Small intestine (tissue), 7 donors: ENCODE data around the gene HS3ST3B1. TPM values are rescaled to one million over a fixed set of nuclear protein-coding genes. Genes with fewer than 3 reads are reported as not detected.
A peak's percentile ranks its signal among the peaks of the same experiment; 100 is the strongest.

ENCODE experiments used
- DNase-seq, 2 donors: peaks; one replicate each; pipeline versions ENCODE4 v3.0.0 to v3.0.0-alpha.2; 2013
- FAIRE-seq: peaks from 2 replicates; lab custom pipeline; 2012; peaks lifted over from hg19 to GRCh38; lab: Jason Lieb, UNC
- H3K27ac ChIP-seq, 3 donors: one replicate each; pipeline ENCODE4 v1.5.1; 2013; ENCODE audit warnings: low read length in 2 of 3, mild to moderate bottlenecking in 2 of 3, control low read depth in 1 of 3, inconsistent platforms in 1 of 3, low read depth in 1 of 3, moderate library complexity in 1 of 3
- H3K27me3 ChIP-seq, 3 donors: one replicate each; pipeline ENCODE4 v1.6.1; 2013; ENCODE audit warnings: low read length in 3 of 3, inconsistent platforms in 1 of 3; ENCODE audit not compliant: control insufficient read depth in 3 of 3, insufficient read depth in 3 of 3
- H3K36me3 ChIP-seq, 3 donors: one replicate each; pipeline ENCODE4 v1.6.1; 2013; ENCODE audit warnings: low read length in 3 of 3, inconsistent platforms in 1 of 3, low read depth in 1 of 3, mild to moderate bottlenecking in 1 of 3, moderate library complexity in 1 of 3; ENCODE audit not compliant: control insufficient read depth in 3 of 3, insufficient read depth in 2 of 3
- H3K4me1 ChIP-seq, 3 donors: one replicate each; pipeline ENCODE4 v1.6.1; 2013; ENCODE audit warnings: low read length in 2 of 3, inconsistent platforms in 1 of 3, low read depth in 1 of 3, mild to moderate bottlenecking in 1 of 3, moderate library complexity in 1 of 3; ENCODE audit not compliant: control insufficient read depth in 3 of 3, insufficient read depth in 2 of 3
- H3K4me3 ChIP-seq, 3 donors: one replicate each; pipeline ENCODE4 v1.5.1; 2013; ENCODE audit warnings: low read length in 3 of 3, control low read depth in 1 of 3, inconsistent platforms in 1 of 3, low read depth in 1 of 3, mild to moderate bottlenecking in 1 of 3, moderate library complexity in 1 of 3
- H3K9me3 ChIP-seq, 2 donors: one replicate each; pipeline ENCODE4 v1.6.1; 2013; ENCODE audit warnings: low read depth in 1 of 2, low read length in 1 of 2; ENCODE audit not compliant: control insufficient read depth in 2 of 2, insufficient read depth in 1 of 2
- WGBS, 3 donors: extraction: QIAGEN DNeasy Blood & Tissue Kit; methylation state at CpG; one replicate each; pipeline ENCODE4 v1.1.7; 2013; 5-methylcytosine and 5-hydroxymethylcytosine counted together
- polyA plus RNA-seq, 4 donors: library from polyadenylated mRNA; stranded (reverse) in 3 of 4; unstranded in 1 of 4; fragments of 200-250 nt in 3 of 4; fragments of 120-200 nt in 1 of 4; gene quantifications; one replicate each; pipeline versions ENCODE4 v1.2.1 to v1.2.3, GENCODE V29; 2013
- donor health status: healthy with polysubstance abuse.
- donor health status: control.
- donor health status: control.
- donor health status: Bipolar disorder and iron deficiency.
- donor health status: healthy.

The HS3ST3B1 gene
- polyA plus RNA-seq, 4 donors = 0.22 to 1.4 (median 0.70) TPM

- H3K27me3 ChIP-seq = peaks cover 0 to 80% (median 10%) of the 10 kb centered on the region in 3 donors
- no peaks in the 10 kb centered on the region for H3K9me3 ChIP-seq
- peaks cover 0 to 16% (median 0%) of the 10 kb centered on the region in 3 donors for H3K4me1 ChIP-seq
- DNase-seq (no peak), FAIRE-seq (no peak)
- 53 to 74% (median 64%) methylated on average over 15 of the region's 15 CpGs for WGBS, 3 donors
- peak overlapping the region in 1 of 3 donors; percentile 29 for H3K27ac ChIP-seq
- no peak overlapping the region for H3K4me3 ChIP-seq
- no peaks in the 10 kb centered on the region for H3K36me3 ChIP-seq
Observed at GRCh38 chr17:14304773-14305517, 4.1 kb downstream of the HS3ST3B1 start.

- DNase-seq = no peak
- 60 to 64% (median 63%) methylated on average over 6 of the region's 6 CpGs for WGBS, 3 donors
- no peak for FAIRE-seq
- peaks cover 0 to 10% (median 0%) of the 10 kb centered on the region in 3 donors for H3K4me1 ChIP-seq
- H3K27ac ChIP-seq = no peak overlapping the region
- peaks cover 0 to 78% (median 10%) of the 10 kb centered on the region in 3 donors for H3K27me3 ChIP-seq
- no peak overlapping the region for H3K4me3 ChIP-seq
- no peaks in the 10 kb centered on the region for H3K9me3 ChIP-seq
- no peaks in the 10 kb centered on the region for H3K36me3 ChIP-seq
Observed at GRCh38 chr17:14305785-14306496, 5.1 kb downstream of the HS3ST3B1 start.

- Histone ChIP-seq H3K4me1 (peaks cover 0 to 10% (median 0%) of the 10 kb centered on the region in 3 donors), H3K27me3 (peaks cover 0 to 74% (median 10%) of the 10 kb centered on the region in 3 donors)
- FAIRE-seq = peak; percentile 44
Observed at GRCh38 chr17:14306596-14306995, 5.7 kb downstream of the HS3ST3B1 start.

GRCh38 chr17:14307560-14308024 is 6.7 kb downstream of the HS3ST3B1 start:
- Histone ChIP-seq H3K27me3 (peaks cover 0 to 72% (median 10%) of the 10 kb centered on the region in 3 donors), H3K4me3 (no peak overlapping the region), H3K27ac (no peak overlapping the region), H3K36me3 (no peaks in the 10 kb centered on the region), H3K9me3 (no peaks in the 10 kb centered on the region), H3K4me1 (peaks cover 0 to 10% (median 0%) of the 10 kb centered on the region in 3 donors)
- 65 to 70% (median 66%) methylated on average over 5 of the region's 5 CpGs for WGBS, 3 donors
- no peak for FAIRE-seq
- no peak for DNase-seq

More at GRCh38 chr17:14306596-14306995, 5.7 kb downstream of the HS3ST3B1 start:
- DNase-seq = no peak
- Histone ChIP-seq H3K4me3 (no peak overlapping the region), H3K36me3 (no peaks in the 10 kb centered on the region), H3K9me3 (no peaks in the 10 kb centered on the region), H3K27ac (no peak overlapping the region)

GRCh38 chr17:14308636-14308964 is 7.7 kb downstream of the HS3ST3B1 start:
- 48 to 55% (median 53%) methylated on average over 4 of the region's 4 CpGs for WGBS, 3 donors
- no peaks in the 10 kb centered on the region for H3K36me3 ChIP-seq
- H3K4me3 ChIP-seq = peak overlapping the region; percentile 31 to 52 (median 46)
- no peaks in the 10 kb centered on the region for H3K9me3 ChIP-seq
- no peak for FAIRE-seq
- H3K27me3 ChIP-seq = peaks cover 0 to 62% (median 7%) of the 10 kb centered on the region in 3 donors
- DNase-seq = no peak
- H3K4me1 ChIP-seq = peaks cover 0 to under 1% (median 0%) of the 10 kb centered on the region in 3 donors
- no peak overlapping the region for H3K27ac ChIP-seq

- DNase-seq = peak; percentile 67 to 90
- 6 to 10% (median 10%) methylated on average over 61 to 71 of the region's 71 CpGs for WGBS, 3 donors
- FAIRE-seq = no peak
- no peaks in the 10 kb centered on the region for H3K9me3 ChIP-seq
- H3K36me3 ChIP-seq = no peaks in the 10 kb centered on the region
- H3K4me3 ChIP-seq = peak overlapping the region; percentile 31 to 52 (median 46)
- peaks cover 0 to 56% (median 5%) of the 10 kb centered on the region in 3 donors for H3K27me3 ChIP-seq
- H3K4me1 ChIP-seq = no peaks in the 10 kb centered on the region
- H3K27ac ChIP-seq = peak overlapping the region in 1 of 3 donors; percentile 57
Observed at GRCh38 chr17:14308965-14309879, 8.3 kb downstream of the HS3ST3B1 start.

GRCh38 chr17:14310101-14310500 is 9.2 kb downstream of the HS3ST3B1 start:
- Histone ChIP-seq H3K36me3 (no peaks in the 10 kb centered on the region), H3K27ac (no peak overlapping the region), H3K4me3 (peak overlapping the region in 2 of 3 donors; percentile 46 to 52), H3K4me1 (no peaks in the 10 kb centered on the region), H3K9me3 (no peaks in the 10 kb centered on the region), H3K27me3 (peaks cover 0 to 47% (median 1%) of the 10 kb centered on the region in 3 donors)
- DNase-seq (no peak), FAIRE-seq (no peak)
- WGBS, 3 donors = 22 to 50% (median 46%) methylated on average over 13 of the region's 13 CpGs

- DNase-seq (no peak), FAIRE-seq (no peak)
- H3K27ac ChIP-seq = no peak overlapping the region
- no peaks in the 10 kb centered on the region for H3K36me3 ChIP-seq
- no peak overlapping the region for H3K4me3 ChIP-seq
- 48 to 63% (median 61%) methylated on average over 7 of the region's 7 CpGs for WGBS, 3 donors
- H3K27me3 ChIP-seq = peaks cover 0 to 42% (median 0%) of the 10 kb centered on the region in 3 donors
- H3K9me3 ChIP-seq = no peaks in the 10 kb centered on the region
- no peaks in the 10 kb centered on the region for H3K4me1 ChIP-seq
Observed at GRCh38 chr17:14310605-14311004, 9.7 kb downstream of the HS3ST3B1 start.
